GM20431 (cell line): Measurements from ENCODE around the gene ZNF334.

Experiments
- in situ Hi-C: fragments of 300-500 bp; cut with MseI, MboI; formaldehyde crosslinking; loops from one replicate; pipeline ENCODE4 v1.15.0; 2020; ENCODE audit warnings: low sequenced_read_pairs; ENCODE audit not compliant: unreplicated experiment

ZNF334 gene

DNA sequence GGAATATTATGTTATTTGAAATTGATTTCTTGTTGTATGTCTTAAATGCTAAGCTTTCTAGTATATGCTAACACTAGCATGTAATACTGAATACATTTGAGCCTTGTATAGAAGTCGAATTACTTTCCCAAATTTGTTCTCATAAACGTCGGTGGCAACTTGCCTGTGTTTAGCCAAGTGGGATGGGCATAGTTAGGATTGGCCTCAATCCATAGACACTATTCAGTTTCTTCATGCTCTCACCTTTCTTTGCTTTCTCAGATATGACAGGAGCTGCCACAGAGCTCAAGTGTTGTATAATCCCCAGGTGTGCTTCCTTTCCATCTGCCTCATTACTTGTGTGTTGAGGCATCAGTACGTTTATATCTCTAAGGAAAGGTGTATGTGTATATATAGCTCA lies 19.3 kb downstream of the ZNF334 start:
- in situ Hi-C loops: no loop called here

DNA sequence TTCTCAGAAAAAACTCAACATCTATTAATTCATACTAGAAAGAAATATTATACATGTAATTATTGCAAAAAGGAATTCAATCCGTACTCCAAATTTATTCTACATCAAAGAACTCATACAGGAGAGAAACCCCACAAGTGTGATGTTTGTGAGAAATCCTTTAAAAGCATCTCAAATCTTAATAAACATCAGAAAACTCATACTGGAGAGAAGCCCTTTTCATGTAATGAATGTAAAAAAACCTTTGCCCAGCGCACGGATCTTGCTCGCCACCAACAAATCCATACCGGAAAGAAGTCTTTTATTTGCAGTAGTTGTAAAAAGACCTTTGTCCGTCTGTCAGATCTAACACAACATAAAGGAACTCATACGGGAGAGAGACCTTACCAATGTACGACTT lies 22.0 kb downstream of the ZNF334 start:
- in situ Hi-C loops: no loop called here

DNA sequence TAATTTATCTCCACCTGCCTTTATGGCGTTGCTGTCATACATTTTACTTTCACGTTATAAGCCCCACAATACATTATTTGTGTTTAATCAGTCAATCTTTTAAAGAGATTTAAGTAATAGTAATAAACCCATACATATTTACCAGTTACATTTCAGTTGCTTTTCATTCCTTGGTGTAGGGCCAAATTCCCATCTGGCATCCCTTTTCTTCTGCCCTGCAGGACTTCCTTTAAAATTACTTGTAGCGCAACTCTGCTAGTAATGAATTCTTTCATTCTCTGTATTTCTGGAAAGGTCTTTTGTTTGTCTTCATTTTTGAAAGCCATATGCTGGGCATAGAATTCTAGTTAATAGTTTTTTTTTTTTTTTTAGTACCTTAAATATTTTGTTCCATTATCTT lies 24.9 kb downstream of the ZNF334 start:
- in situ Hi-C loops: no loop called here

DNA sequence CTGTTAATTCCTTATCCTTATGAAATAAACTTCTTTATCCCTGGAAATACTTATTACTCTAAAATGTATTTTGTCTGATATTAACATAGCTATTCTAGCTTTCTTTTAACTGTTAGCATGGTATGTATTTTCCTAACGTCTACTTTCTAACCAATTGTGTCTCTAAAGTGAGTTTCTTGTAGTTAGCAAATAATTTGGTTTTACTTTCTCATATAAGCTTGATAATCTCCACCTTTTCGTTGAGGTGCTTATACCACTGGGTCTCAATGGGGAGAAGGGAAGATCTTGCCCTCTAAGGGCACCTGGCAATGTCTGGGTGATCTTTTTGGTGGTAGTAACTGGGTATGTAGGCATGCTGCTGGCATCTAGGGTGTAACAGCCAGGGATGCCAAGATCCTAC lies 25.7 kb downstream of the ZNF334 start:
- in situ Hi-C loops: no loop called here

DNA sequence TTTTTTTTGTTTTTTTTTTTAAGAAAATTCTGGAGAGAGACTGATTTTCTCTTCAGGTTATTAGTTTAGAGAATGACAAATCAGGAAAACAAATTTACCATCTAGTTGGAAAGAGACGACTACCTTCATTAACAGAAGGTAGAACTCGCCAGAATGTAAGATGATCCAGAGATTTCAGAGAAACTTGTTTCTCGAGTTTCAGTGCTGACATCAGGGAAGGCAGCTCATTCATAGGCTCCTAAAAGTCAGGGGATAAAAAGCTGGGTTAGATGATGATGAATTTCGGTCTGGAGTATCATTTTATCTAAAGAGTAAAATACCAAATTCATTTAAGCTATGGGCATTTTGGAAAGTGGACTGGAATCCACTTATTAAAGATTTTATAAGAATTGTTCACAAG lies 27.9 kb downstream of the ZNF334 start:
- in situ Hi-C loops: no loop called here

DNA sequence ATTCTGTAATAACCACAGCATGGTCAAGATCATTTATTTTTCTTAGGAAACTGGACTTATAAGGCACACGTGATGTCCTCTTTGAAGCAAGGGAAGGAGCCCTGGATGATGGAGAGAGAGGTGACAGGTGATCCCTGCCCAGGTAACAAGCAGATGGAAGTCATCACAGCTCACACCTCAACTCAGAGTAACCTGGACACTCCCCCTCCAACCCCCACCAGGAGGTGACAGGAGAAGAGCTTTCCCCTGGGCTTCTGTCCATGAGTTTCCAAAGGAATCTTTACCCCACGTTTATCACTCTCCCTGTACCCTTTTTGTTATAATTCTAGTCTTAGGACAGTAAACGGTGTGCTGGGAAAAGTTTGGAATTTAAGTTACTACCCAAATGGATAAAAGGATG lies 28.4 kb downstream of the ZNF334 start:
- in situ Hi-C loops: no loop called here

DNA sequence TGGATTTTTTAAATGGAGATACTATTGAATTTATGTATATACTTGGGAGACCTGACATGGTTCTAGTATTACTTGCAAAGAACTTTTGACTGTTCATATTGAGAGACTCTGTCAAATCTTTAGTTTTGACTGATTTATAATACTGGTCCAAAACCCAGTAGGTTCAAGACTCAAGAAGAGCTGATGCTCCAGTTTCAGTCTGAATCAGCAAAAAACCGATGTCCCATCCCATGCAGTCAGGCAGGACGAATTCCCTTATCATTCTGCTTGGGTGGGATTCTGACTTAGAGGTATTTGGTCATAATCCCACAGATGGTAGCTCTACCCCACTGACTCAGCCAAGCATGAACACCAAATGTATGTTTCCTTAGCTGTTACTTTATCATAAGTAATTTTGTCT lies 29.5 kb downstream of the ZNF334 start:
- in situ Hi-C loops: no loop called here

DNA sequence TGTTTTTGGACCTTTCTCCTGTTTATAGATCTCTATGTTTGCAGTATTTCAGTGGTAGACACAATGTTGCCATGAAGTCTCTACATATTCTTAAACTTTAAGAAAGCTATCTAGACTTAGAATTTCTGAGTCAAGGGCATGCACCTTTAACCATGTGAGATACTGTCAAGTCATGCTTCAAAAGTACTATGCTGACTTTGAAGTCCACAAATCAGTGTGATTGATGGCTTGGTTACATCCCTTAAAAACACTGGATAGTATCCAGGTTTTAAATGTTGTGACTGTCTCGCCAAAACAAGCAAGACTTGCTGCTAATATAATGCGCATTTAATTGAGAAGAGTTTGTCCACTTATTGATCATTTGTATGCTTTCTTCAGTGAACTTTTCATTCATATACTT lies 30.5 kb downstream of the ZNF334 start:
- in situ Hi-C loops: no loop called here

DNA sequence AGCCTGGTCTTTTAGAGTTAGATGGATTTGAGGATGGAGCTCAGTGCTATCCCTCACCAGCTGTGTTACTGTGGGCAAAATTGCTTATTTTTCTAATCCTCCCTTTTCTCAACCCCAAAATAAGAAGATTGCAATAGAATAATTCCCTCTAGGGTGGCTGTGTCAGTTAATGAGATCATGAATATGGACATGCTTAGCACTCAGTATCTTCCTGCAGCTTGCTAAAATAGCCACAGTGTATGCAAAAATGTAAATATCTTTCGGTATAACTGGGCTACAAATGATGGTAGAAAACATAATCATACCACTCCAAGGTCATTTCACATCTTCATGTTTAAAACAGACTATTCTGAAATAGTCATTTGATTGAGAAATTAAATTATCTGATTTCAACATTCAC lies 35.7 kb downstream of the ZNF334 start:
- in situ Hi-C loops: no loop called here

DNA sequence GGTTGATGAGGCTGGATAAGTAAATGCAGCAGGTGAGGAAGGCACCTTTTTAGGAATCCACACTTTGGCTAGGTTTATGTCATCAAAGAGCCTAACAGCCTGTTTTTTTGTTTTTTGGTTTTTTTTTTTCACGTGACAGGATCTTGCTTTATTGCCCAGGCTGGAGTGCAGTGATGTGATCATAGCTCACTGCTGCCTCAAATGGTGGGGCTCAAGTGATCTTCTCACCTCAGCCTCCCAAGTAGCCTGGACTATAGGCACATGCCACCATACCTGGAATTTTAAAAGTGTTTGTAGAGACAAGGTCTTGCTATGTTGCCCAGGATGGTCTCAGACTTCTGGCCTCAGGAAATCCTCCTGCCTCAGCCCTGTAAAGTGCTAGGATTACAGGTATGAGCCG lies 36.1 kb downstream of the ZNF334 start:
- in situ Hi-C loops: no loop called here

DNA sequence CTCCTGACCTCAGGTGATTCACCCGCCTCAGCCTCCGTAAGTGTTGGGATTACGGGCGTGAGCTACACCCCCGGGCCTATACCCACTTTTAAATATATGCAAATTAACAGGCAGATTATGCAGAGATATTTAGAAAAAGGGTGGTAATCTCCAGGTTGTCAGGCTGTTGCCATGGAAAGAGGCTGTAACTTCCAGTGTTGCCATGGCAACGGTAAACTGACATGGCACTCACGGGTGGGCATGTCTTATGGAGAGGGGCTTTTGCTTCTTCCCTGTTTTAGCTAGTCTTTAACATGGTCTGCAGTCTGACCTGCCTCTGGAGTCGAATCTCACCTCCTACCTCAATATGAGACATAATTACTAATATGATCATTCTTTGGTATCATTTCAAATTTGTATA lies 44.9 kb downstream of the ZNF334 start:
- in situ Hi-C loops: no loop called here

DNA sequence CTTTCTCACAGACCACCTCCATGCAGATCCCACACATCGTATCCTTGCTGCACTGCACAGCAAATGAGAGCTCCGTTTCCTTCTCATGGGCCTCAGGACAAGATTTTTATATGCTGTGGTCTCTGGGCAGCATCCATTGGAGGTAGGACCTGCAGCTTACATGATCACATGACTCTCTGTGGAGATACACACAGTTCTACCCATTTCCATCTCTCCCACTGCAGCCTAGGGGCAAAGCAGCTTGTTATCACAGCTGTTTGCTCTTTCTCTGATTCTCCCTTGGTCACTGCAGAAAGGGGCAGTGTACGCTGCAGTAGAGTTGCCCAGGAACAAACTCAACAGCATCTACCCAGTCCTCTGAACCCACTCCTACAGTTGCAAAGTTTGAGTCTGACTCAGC lies 48.9 kb downstream of the ZNF334 start:
- in situ Hi-C loops: no loop called here

DNA sequence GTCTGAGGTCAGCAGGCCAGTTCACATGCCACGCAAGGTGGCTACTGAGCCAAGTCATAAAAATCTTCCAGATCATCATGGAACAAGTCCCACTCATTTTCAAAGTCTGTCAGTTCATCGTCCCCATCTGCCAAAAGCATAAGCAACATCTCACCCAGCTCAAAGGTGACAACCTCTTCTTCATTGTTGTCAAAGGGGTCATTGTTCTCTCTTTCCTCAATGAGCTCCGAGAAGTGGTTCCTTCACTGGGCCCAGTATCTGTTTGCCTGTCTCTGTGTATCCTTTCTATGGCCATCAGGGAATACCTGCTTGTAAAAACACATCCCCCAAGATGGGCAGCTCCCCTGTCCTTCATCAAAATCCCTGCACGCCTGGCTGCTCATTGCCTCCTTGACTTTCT lies 49.5 kb downstream of the ZNF334 start:
- in situ Hi-C loops: no loop called here

DNA sequence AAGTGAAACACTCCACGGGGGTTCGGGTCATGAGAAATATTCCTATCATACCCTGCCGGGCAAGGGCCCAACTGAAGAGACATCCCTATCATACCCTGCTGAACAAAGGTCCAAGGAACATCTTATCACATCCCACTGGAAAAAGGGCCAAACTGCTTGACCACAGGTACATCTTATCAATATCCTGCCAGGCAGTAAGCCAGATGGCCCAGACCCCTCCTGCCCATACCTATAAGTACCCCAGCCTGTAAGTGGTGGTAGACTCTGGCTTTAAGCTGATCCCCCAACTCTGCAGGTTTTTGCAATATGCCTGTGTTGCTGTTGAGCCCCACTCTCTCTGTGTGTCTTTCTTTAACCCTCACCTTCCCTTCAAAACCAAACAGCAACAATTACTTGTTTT lies 51.6 kb downstream of the ZNF334 start:
- in situ Hi-C loops: no loop called here

DNA sequence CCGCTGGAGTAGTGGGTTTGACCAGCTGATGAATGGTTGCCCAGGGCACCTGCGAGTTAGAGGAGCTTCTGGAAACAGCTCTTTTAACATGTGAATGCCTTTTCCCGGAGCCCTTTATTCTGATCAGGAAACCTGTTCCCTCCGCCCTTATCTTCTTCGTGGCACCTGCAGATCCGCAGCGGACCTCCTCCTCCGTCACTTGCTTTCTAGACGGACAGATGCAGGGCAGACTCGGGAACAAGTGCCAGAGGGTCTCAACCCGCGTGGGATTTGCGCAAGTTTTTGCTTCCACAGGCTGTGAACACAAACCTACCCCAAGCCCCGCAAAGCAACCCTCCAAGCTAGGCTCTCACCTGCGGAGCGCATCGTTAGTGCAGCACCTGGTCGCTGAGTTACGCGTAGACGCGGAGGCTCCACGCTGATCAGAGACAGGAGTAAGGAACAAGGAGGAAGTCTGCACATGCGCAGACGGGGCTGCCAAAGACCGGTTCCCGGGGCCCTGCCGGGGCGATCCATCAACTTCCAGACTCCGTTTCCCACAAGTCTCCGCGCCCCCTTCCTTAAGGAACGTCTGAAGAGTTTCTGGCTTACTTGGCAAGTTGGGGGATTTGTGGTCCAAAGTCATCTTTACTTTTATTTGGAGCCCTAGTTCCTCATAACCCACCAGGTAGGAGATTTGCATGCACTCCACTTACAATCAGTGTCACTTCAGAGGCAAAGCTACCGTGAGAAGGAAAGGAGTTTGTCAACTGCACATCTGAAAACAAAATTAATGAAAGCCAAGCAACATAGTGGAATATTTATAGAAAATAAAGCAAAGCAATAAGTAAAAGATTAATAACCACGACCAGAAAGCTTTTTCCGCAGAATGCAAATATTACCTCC lies 54.3 kb downstream of the ZNF334 start:
- in situ Hi-C loops: no loop called here

DNA sequence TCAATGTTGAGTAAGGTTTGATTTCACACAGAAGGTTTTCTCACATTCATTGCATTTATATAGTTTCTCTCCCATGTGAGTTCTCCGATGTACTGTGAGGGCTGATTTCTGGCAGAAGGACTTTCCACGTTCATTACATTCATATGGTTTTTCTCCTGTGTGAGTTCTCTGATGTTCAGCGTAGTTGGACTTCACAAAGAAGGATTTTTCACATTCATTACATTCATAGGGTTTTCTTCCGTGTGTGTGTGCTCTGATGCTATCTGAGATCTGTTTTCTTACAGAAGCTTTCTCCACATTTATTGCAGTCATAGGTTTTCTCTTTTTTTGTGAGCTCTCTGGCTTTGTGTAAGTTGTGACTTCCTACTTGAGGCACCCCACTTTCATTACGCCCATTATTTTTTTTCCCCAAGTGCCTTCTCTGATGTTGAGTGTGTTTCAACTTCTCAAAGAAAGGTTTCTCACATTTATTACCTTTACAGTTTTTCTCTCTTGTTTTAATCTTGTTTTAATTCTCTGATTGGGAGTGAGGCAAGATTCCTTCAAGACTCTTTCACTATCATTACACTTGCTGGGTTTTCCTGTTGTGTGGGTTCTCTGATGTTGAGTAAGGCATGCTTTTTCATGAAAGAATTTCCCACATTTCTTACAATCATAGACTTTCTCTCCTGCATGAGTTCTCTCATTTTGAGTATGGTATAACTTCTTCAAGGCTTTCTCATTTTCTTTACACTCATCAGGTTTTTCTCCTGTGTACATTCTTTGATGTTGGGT lies 56.9 kb downstream of the ZNF334 start:
- in situ Hi-C loops: no loop called here

DNA sequence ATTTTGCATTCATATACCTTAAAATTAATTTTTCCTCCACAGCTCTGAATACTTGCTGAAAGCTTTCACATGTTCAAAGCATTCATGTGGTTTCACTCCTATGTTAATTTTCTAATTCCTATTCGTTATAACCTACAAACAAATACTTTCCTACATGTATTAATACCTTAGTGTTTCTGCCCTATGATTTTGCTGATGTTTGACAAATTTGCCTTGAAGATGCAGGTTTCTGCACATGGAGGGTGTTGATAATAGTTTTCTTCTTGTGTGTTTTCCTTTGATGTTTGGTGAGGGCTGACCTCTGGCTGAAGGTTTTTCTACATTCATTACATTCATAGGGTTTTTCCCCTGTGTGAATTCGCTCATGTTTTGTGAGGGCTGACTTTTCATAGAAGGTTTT lies 57.6 kb downstream of the ZNF334 start:
- in situ Hi-C loops: no loop called here
